A549 (cell line): Measurements from ENCODE around the gene FLYWCH1.

Experiments used
- BHLHE40 ChIP-seq: IDR thresholded peaks from 2 replicates; pipeline ENCODE4 v1.6.1; 2012; ENCODE audit warnings: low read depth, low read length, inconsistent platforms
- HMGXB4 ChIP-seq: fragments of 250-450 bp; sonication (Bioruptor Pico); IDR thresholded peaks from 2 replicates; pipeline ENCODE4 v1.5.0; 2021; ENCODE audit warnings: mild to moderate bottlenecking, moderate library complexity, borderline replicate concordance
- MAZ ChIP-seq: fragments of 150-350 bp; IDR thresholded peaks from 2 replicates; pipeline ENCODE4 v1.6.1; 2014; ENCODE audit warnings: antibody characterized with exemption, low read depth, low read length, borderline replicate concordance
- MYC ChIP-seq: IDR thresholded peaks from 2 replicates; pipeline ENCODE4 v1.6.1; 2012; ENCODE audit warnings: mild to moderate bottlenecking, inconsistent platforms, low read length, improper control_type of control experiment, borderline replicate concordance
- NR3C1 ChIP-seq: fragments of >200 bp; sonication (Bioruptor Twin); formaldehyde crosslinking; IDR thresholded peaks from 3 replicates; pipeline ENCODE4 v1.6.1; 2017
- REST ChIP-seq: fragments of 200-600 bp; sonication (generic); IDR thresholded peaks from 2 replicates; pipeline ENCODE4 v1.6.1; 2016; ENCODE audit warnings: antibody characterized with exemption, mild to moderate bottlenecking, moderate library complexity
- RFX5 ChIP-seq: fragments of 450-650 bp; IDR thresholded peaks from 2 replicates; pipeline ENCODE4 v1.7.1; 2014; ENCODE audit warnings: antibody characterized with exemption, mild to moderate bottlenecking, moderate library complexity
- SMC3 ChIP-seq: fragments of >200 bp; sonication (Bioruptor Twin); formaldehyde crosslinking; IDR thresholded peaks from 3 replicates; pipeline ENCODE4 v1.6.1; 2018; ENCODE audit warnings: inconsistent platforms
- SREBF2 ChIP-seq: fragments of 450-650 bp; IDR thresholded peaks from 2 replicates; pipeline ENCODE4 v1.6.1; 2014; ENCODE audit warnings: mild to moderate bottlenecking, moderate library complexity
- ZSCAN20 ChIP-seq: fragments of 250-450 bp; sonication (Bioruptor Pico); IDR thresholded peaks from 2 replicates; pipeline ENCODE4 v1.8.0; 2022; ENCODE audit warnings: mild to moderate bottlenecking, moderate library complexity
- TF ChIP-seq, protein P1 (sequence below): fragments of >200 bp; sonication (Bioruptor Twin); formaldehyde crosslinking; IDR thresholded peaks from 3 replicates; pipeline ENCODE4 v1.5.1; 2016
- TF ChIP-seq, protein P2 (sequence below): fragments of 150-350 bp; IDR thresholded peaks from 2 replicates; pipeline ENCODE4 v1.6.1; 2014; ENCODE audit warnings: low read depth, mild to moderate bottlenecking, low read length

- TF ChIP-seq SREBF2 (no peak), BHLHE40 (no peak), REST (no peak), SMC3 (no peak), RFX5 (no peak), MYC (no peak), ZSCAN20 (CRISPR knock-in tag) (no peak), NR3C1 (no peak), MAZ (no peak), HMGXB4 (CRISPR knock-in tag) (no peak)
- TF ChIP-seq, protein P1, sequence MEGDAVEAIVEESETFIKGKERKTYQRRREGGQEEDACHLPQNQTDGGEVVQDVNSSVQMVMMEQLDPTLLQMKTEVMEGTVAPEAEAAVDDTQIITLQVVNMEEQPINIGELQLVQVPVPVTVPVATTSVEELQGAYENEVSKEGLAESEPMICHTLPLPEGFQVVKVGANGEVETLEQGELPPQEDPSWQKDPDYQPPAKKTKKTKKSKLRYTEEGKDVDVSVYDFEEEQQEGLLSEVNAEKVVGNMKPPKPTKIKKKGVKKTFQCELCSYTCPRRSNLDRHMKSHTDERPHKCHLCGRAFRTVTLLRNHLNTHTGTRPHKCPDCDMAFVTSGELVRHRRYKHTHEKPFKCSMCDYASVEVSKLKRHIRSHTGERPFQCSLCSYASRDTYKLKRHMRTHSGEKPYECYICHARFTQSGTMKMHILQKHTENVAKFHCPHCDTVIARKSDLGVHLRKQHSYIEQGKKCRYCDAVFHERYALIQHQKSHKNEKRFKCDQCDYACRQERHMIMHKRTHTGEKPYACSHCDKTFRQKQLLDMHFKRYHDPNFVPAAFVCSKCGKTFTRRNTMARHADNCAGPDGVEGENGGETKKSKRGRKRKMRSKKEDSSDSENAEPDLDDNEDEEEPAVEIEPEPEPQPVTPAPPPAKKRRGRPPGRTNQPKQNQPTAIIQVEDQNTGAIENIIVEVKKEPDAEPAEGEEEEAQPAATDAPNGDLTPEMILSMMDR = no peak
- TF ChIP-seq, protein P2, sequence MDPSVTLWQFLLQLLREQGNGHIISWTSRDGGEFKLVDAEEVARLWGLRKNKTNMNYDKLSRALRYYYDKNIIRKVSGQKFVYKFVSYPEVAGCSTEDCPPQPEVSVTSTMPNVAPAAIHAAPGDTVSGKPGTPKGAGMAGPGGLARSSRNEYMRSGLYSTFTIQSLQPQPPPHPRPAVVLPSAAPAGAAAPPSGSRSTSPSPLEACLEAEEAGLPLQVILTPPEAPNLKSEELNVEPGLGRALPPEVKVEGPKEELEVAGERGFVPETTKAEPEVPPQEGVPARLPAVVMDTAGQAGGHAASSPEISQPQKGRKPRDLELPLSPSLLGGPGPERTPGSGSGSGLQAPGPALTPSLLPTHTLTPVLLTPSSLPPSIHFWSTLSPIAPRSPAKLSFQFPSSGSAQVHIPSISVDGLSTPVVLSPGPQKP = no peak
Observed at GRCh38 chr16:2955779-2956578, 44.2 kb downstream of the FLYWCH1 start.
